ENCODE measurements around the gene RABGAP1L. TPM values are rescaled to one million over a fixed set of nuclear protein-coding genes. Genes with fewer than 3 reads are reported as not detected.
"Not testable (repeated sequence)": the region's sequence is repeated elsewhere in the genome, so short reads cannot be mapped to it uniquely, and the experiment has no call there.

RABGAP1L gene
- total and polyA plus RNA-seq, 11 donors, result 18.6 to 195 (median 98.4) TPM

DNA sequence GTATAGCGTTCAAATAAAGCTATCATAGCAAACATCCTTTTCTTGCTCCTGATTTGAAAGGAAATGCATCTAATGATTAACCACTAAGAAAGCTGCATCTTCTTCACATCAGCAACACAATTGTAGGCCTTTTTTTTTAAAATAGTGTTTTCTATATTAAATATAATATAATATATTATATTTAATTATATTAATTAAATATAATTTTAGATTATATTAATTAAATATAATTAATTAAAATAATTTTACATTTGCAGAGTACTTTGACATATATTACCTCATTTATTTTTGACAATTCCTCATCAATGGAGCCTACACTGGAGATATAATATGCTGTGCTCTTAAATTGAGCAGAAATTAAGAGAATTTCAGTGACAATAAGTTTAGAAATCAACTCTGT, 481.5 kb downstream of the RABGAP1L start:
- Histone ChIP-seq H3K4me3 (no peak overlapping the region), H3K27ac (no peak overlapping the region), H3K9me3 (peaks cover 0 to 5% (median 0%) of the 10 kb centered on the region in 12 donors), H3K36me3 (peaks cover 0 to 12% (median 8%) of the 10 kb centered on the region in 9 donors), H3K27me3 (no peaks in the 10 kb centered on the region), H3K4me1 (no peaks in the 10 kb centered on the region)
- no peak for TF ChIP-seq POLR2A (IDR thresholded peaks at IDR 0.05)
- TF ChIP-seq, protein P1, sequence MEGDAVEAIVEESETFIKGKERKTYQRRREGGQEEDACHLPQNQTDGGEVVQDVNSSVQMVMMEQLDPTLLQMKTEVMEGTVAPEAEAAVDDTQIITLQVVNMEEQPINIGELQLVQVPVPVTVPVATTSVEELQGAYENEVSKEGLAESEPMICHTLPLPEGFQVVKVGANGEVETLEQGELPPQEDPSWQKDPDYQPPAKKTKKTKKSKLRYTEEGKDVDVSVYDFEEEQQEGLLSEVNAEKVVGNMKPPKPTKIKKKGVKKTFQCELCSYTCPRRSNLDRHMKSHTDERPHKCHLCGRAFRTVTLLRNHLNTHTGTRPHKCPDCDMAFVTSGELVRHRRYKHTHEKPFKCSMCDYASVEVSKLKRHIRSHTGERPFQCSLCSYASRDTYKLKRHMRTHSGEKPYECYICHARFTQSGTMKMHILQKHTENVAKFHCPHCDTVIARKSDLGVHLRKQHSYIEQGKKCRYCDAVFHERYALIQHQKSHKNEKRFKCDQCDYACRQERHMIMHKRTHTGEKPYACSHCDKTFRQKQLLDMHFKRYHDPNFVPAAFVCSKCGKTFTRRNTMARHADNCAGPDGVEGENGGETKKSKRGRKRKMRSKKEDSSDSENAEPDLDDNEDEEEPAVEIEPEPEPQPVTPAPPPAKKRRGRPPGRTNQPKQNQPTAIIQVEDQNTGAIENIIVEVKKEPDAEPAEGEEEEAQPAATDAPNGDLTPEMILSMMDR (IDR thresholded peaks at IDR 0.05), result no peak
- no peak for ATAC-seq
- 87 to 98% (median 93%) methylated on average over 1 of the region's 1 CpG for whole genome bisulfite sequencing, 4 donors
- DNase-seq, result no peak
- intact Hi-C loops (cut with DNase I), result no loop called here

DNA sequence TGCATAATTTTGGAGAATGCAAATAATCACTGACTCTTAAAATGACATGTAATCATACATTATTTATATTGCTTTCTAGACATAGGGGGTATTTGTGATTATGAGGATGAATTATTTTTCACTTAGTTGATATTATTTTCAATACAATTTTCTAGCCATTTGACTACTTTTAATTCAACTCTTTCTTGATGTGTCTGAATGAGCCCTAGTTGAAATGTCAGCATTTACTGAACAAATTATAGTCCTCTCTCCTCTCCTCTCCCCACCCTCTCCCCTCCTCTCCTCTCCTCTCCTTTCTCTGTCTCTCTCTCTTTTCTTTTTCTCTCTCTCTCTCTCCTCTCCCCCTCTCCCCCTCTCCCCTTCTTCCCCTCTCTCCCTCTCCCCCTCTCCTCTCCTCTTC, 483.1 kb downstream of the RABGAP1L start:
- H3K27ac ChIP-seq, result no peak overlapping the region
- no peak overlapping the region for H3K4me3 ChIP-seq
- peaks cover 0 to 9% (median 8%) of the 10 kb centered on the region in 9 donors for H3K36me3 ChIP-seq
- TF ChIP-seq POLR2A (IDR thresholded peaks at IDR 0.05), result no peak
- TF ChIP-seq, protein P1 (IDR thresholded peaks at IDR 0.05), result no peak
- no peaks in the 10 kb centered on the region for H3K27me3 ChIP-seq
- H3K4me1 ChIP-seq, result no peaks in the 10 kb centered on the region
- no peak for ATAC-seq
- no peak for DNase-seq
- intact Hi-C loops (cut with DNase I), result no loop called here
- peaks cover 0 to 17% (median 0%) of the 10 kb centered on the region in 12 donors for H3K9me3 ChIP-seq

DNA sequence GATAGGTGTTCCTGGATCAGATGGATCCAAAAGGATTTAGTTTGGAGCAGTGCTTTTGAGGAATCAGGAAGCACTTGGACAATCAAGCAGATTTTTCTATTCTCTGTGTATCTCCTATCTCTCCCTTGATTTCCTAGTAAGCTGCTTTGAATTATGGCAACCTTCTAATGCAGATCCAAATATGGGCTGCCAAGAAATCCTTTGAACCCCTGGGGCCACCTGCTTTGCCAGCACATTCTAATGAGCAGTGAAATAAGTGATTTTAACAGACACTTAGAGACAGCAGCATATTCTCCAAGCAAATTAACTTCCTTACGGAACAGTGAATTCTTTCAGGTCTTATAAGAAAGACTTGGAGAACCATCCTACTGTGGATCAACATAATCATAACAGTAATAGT, 483.9 kb downstream of the RABGAP1L start:
- H3K9me3 ChIP-seq, result peaks cover 0 to 17% (median 0%) of the 10 kb centered on the region in 12 donors
- H3K27ac ChIP-seq, result no peak overlapping the region
- intact Hi-C loops (cut with DNase I), result no loop called here
- H3K4me1 ChIP-seq, result no peaks in the 10 kb centered on the region
- DNase-seq (no peak), ATAC-seq (no peak)
- no peak for TF ChIP-seq POLR2A (IDR thresholded peaks at IDR 0.05)
- TF ChIP-seq, protein P1 (IDR thresholded peaks at IDR 0.05), result no peak
- WGBS, 4 donors, result 87 to 99% (median 96%) methylated on average over 1 of the region's 1 CpG
- no peaks in the 10 kb centered on the region for H3K27me3 ChIP-seq
- peaks cover 0 to under 1% (median under 1%) of the 10 kb centered on the region in 9 donors for H3K36me3 ChIP-seq
- H3K4me3 ChIP-seq, result no peak overlapping the region

DNA sequence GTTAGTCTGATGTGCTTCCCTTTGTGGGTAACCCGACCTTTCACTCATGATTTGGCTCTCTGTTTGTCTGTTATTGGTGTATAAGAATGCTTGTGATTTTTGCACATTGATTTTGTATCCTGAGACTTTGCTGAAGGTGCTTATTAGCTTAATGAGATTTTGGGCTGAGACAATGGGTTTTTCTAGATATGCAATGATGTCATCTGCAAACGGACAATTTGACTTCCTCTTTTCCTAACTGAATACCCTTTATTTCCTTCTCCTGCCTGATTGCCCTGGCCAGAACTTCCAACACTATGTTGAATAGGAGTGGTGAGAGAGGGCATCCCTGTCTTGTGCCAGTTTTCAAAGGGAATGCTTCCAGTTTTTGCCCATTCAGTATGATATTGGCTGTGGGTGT, 490.3 kb downstream of the RABGAP1L start:
- peaks cover 0 to 25% (median 0%) of the 10 kb centered on the region in 12 donors for H3K9me3 ChIP-seq
- DNase-seq; ATAC-seq; H3K4me3 ChIP-seq; H3K27me3 ChIP-seq; intact Hi-C loops (cut with DNase I); H3K36me3 ChIP-seq; H3K4me1 ChIP-seq; H3K27ac ChIP-seq: not testable (repeated sequence)
- WGBS, 4 donors, result 63 to 77% (median 70%) methylated on average over 2 of the region's 2 CpGs

DNA sequence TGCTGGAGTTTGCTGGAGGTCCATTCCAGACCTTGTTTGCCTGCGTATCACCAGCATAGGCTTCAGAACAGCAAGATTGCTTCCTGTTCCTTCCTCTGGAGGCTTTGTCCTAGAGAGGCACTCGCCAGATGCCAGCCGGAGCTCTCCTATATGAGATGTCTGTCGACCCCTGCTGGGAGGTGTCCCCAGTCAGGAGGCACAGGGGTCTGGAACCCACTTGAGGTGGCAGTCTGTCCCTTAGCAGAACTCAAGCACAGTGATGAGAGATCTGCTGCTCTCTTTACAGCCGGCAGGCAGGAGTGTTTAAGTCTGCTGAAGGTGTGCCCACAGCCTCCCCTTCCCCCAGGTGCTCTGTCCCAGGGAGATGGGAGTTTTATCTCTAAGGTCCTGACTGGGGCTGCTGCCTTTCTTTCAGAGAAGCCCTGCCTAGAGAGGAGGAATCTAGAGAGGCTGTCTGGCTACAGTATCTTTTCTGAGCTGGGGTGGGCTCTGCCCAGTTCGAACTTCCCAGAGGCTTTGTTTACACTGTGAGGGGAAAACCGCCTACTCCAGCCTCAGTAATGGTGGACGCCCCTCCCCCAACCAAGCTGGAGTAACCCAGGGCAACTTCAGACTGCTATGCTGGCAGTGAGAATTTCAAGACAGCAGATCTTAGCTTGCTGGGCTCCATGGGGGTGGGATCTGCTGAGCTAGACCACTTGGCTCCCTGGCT, 493.4 kb downstream of the RABGAP1L start:
- ATAC-seq (no peak), DNase-seq (no peak)
- Histone ChIP-seq H3K27me3 (no peaks in the 10 kb centered on the region), H3K4me1 (peaks cover 0 to 10% (median 0%) of the 10 kb centered on the region in 12 donors), H3K4me3 (no peak overlapping the region), H3K36me3 (no peaks in the 10 kb centered on the region), H3K9me3 (peaks cover 0 to 18% (median 0%) of the 10 kb centered on the region in 12 donors), H3K27ac (no peak overlapping the region)
- intact Hi-C loops (cut with DNase I), result no loop called here
- TF ChIP-seq POLR2A (IDR thresholded peaks at IDR 0.05), result no peak
- TF ChIP-seq, protein P1 (IDR thresholded peaks at IDR 0.05), result no peak
- 74 to 80% (median 76%) methylated on average over 8 of the region's 8 CpGs for WGBS, 4 donors
